GM19324 (cell line): ENCODE data around the gene NRXN2.
"Not testable (repeated sequence)": the region's sequence is repeated elsewhere in the genome, so short reads cannot be mapped to it uniquely, and the experiment has no call there.

Experiments
- ATAC-seq: cut with Tn5 transposase; IDR thresholded peaks from one replicate; pipeline ENCODE4 v1.9.1; 2021; ENCODE audit warnings: mild to moderate bottlenecking, moderate library complexity; ENCODE audit not compliant: unreplicated experiment, low FRiP score

Gene NRXN2

GRCh38 chr11:64561429-64561828 is 161.6 kb downstream of the NRXN2 start:
- ATAC-seq, result not testable (repeated sequence)

- no peak for ATAC-seq
These were observed 162.1 kb downstream of the NRXN2 start for GRCh38 chr11:64560941-64561340.

- ATAC-seq, result no peak
These were observed 162.7 kb downstream of the NRXN2 start for GRCh38 chr11:64560139-64560771.

- no peak for ATAC-seq
These were observed 163.5 kb downstream of the NRXN2 start for GRCh38 chr11:64559351-64560138.

GRCh38 chr11:64558869-64559268 is 164.1 kb downstream of the NRXN2 start:
- ATAC-seq, result no peak

GRCh38 chr11:64558065-64558745 is 164.8 kb downstream of the NRXN2 start:
- no peak for ATAC-seq

GRCh38 chr11:64556721-64557250 is 166.2 kb downstream of the NRXN2 start:
- ATAC-seq, result no peak
